Activated CD4-positive, alpha-beta T cell treated with anti-CD3 and anti-CD28 coated beads for 1 hour (primary cell): ENCODE results near the gene EFTUD2.

Experiments
- DNase-seq: peaks from one replicate; pipeline ENCODE4 v3.0.0-alpha.2; 2020

EFTUD2 gene

DNA sequence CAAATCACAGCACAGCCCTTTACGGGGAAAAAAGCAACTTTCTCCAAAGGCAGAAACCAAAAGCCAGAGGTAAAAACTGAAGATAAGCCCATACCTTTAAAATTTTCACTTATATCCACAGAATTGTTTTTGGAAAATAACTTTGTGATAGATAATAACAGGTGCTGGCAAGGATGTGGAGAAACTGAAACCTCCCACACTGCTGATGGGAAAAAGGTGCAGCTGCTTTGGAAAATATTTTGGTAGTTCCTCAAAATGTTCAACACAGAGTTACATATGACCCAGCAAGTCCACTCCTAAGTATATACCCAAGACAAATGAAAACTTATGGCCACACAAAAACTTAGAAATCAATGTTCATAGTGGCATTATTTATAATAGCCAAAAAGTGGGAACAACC is 12.2 kb downstream of the EFTUD2 start:
- no peak for DNase-seq

DNA sequence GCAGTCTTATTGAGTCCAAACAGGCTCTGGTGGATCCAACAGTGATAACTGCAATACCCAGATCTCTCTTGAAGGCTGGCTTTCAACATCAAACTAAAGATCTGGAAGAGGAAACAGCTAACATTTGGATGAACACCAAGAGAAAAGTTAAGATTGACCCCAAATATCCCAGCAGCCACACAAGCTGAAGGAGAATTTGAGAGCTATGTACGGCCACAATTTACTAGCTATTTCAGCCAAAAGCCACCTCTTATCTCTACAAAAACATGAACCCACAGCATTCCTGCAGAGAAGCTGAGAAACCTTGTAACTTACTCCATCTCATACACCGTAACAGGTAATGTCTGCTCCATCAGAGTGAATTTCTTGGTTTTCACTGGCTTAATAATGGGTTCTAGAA is 14.3 kb downstream of the EFTUD2 start:
- DNase-seq: no peak

DNA sequence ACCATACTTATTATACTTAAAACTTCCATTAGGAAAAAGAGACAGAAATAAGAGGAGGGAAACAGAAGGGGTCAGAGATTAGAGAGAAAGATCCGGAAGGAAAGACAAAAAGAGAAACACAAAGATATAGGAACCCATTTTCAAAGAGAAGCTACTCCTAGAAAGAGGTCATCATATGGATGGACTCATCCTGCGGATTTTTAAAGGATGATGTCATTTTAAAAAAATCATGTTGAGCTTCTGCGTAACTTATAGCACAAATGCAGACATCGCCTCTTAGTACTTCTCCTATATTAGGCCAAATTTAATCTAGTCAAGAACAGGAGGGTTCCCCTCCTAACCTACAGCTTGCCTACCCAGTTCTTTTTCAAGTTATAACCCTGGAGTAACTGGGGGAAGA is 18.1 kb downstream of the EFTUD2 start:
- DNase-seq: no peak

DNA sequence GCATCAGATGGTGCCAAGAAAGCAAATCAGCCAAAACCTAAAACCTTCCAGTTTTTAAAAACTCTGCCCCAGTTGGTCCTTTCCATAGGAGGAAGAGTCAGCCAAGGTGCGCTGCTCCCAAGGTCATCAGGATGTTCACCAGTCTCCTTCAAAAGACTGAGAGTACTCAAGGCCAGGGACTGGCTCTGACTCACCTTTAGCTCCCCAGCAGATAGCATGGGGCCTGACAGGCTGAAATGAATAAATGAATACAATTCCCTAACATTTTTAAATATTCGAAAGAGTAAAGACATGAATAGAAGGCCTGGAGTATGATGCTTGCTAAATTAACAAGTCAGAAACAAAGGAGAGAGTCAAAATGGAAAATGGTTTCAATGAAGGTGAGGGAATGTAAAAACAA is 19.2 kb downstream of the EFTUD2 start:
- DNase-seq: no peak

DNA sequence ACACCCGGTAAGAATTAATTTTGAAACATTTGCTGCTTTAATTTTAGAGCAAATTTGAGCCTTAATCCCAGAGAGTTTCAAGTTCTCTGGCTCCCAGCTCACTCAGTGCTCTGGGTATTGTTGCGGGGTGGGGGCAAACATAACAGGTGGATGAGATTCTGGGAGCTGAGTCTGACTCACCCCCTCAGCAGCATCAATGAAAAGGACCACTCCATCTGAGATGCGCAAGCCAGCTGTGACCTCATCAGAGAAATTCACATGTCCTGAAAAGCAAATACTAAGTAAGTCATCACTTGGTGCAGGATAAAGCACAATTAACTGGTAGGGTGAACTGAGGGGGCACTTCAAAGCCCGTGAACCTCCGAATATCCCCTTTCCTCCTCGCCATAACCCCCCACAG is 19.9 kb downstream of the EFTUD2 start:
- DNase-seq: no peak

DNA sequence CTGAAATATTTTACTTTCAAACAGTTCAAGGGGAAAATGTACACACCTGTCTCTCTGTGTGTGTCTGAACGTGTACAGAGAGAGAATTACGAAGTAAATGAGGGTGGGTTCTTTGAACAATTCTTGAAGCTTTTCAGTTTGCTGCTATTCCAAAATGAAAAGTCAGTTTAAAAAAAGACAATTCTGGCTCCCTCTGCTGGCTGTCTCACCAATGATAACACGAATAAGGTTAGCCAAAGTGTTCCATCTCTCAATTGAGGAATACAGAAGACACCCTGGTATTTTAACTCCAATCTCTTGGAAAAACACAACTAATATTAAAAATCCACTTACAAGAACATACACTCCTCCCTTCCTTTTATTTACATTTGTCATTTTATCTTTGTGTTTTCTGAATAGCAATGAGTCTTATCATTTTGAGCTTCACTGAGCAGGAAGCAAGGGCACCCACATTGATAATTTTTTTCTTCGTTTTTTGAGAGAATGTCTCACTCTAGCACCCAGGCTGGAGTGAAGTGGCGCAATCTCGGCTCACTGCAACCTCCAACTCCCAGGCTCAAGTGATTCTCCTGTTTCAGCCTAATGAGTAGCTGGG is 20.5 kb downstream of the EFTUD2 start:
- no peak for DNase-seq

DNA sequence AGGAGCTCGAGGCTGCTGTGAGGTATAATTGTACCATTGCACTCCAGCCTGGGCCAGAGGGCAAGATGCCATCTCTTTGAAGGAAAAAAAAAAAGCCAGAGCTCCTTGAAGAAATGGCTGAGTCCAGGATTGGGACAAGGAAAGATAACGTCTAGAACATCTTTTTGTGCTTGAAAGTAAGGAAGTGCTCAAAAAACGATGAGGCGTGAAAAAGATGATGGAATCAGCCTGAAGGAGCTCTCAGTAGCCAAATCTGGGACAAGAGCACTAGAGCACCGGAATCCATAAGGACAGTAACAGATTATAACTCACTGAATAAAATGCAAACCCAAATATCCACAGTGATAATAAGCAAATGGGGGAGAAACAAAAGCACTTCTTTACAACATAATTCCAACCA is 22.1 kb downstream of the EFTUD2 start:
- no peak for DNase-seq

DNA sequence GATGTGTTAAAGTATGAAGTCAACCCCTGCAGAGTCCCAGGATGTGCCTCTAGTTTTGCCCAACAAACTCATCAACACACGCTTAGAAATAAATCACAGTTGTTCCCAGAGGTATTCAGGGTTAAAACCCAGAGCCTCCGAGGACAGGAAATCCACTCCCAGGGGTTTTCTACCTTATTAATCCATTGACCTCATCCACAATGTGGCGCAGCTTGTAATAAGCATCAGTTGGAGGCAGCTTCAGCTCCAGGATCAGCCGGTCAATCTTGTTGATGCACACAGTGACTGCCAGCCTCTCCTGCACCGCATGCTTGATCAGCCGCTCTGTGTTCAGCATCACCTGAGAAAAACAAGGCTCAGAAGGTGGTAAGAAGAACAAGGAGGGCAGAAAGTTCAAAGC is 23.5 kb downstream of the EFTUD2 start:
- DNase-seq: no peak

DNA sequence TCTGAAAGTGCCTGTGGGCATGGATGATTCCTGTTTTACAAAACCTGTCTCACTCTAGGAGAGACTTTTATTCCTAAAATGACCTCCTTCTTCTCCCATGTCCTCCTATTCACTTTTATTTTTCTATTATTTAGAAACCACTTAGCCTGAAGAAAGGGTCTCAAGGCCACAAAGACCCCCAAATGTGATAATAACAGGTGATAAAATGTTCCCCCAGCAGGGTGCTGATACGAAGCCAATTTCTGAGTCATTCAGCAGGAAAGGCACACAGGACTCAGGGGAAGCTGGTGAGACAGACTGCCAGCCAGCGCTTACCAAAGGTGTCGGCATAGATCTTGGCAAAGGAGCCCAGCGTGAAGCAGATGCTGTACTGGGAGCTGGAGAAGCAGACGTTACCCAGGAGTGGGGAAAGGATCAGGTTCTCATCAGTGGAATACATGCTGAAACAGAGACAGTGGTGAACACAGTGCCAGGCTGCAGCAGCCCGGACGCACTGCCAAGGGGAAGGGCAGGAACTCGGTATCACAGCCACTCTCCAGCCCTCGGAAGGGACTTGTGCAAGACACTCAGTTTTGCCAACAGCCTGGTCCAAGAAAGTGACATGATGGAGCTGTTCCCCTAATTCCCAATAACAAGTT is 27.0 kb downstream of the EFTUD2 start:
- no peak for DNase-seq

DNA sequence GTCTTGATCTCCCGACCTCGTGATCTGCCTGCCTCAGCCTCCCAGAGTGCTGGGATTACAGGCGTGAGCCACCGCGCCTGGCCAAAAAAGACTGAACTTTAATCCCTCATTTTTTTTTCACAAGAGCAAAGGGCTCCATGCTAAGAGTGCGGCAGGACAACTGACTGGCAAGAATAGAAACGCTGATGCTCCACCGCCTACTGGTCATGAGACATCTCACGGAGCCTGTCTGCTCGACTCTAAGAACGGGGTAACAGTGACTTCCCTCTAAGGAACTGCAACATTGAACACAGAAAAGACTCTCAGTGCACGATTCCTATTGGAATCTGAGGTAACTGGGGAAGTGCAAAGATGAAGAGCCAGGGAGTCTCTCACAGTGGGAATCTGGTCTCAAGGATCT is 27.7 kb downstream of the EFTUD2 start:
- no peak for DNase-seq

DNA sequence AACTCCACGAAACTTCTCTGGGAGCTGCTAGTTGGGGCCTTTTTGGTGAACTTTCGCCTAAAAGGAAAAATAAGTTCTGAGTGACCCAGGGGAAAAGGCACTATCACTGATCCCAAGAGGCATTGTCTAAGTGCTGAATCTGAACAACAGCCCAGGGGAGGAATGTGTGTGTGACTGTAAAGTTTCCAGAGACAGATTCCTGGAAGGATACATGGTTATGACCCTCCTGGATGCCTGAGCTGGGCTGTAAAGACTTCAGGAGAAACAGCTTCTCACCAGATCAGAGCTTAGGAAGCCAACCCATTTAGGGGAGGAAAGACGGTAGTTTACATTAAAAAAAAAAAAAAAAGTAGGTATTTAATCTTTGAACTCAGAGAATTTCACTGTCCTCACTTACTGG is 31.4 kb downstream of the EFTUD2 start:
- DNase-seq: no peak

DNA sequence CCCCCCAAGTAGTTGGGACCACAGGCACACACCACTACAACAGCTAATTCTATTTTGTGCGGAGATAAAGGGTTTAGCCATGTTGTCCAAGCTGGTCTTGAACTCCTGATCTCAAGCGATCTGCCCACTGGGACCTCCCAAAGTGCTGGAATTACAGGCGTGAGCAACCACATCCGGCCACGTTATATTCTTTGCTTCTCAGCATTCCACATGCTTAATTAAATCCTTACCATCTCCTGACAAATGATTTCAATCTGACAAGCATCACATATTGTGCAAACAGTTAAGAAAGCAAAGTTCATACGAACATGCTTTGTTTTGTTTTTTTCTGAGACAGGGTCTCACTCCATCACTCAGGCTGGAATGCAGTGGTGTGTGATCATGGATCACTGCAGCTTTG is 33.3 kb downstream of the EFTUD2 start:
- no peak for DNase-seq

DNA sequence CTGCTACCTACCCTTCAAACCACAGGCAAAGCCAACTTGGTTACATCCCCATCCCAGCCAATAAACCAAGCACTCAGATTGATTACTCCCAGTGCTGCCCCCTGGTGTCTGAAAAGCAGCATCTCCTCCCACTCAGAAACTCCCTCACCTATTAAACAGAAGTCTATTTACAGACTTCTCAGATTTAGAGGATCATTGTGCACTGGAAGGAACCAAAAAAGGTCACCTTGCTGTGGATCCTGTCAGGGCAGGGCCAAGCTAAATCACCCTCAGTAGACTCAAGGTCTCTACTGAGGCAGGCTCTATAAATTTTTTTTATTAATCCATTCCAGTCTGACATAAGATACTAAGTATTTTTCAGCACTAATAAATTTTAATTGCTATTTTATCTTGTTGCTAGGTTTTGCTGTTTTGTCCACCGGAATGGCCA is 34.0 kb downstream of the EFTUD2 start:
- peak; percentile 49 for DNase-seq

DNA sequence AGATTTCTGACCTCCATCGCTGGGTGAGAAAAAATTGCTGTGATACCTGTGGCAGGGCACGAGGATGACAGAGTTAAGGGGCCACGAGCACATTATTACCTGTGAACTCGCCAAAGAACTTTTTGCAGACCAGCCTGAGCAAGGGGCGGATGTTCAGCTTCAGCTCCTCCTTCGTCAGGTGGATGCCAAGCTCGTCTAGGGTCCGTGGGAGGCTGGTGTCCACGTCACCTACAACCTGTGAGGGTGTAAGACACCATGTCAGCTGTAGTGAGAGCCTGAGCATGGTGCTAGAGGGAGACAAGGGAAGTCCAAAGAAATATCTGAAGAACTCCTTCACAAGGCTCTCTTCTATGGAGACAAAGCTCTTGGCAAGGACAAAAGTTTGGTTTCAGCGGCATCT is 34.4 kb downstream of the EFTUD2 start:
- DNase-seq: no peak

DNA sequence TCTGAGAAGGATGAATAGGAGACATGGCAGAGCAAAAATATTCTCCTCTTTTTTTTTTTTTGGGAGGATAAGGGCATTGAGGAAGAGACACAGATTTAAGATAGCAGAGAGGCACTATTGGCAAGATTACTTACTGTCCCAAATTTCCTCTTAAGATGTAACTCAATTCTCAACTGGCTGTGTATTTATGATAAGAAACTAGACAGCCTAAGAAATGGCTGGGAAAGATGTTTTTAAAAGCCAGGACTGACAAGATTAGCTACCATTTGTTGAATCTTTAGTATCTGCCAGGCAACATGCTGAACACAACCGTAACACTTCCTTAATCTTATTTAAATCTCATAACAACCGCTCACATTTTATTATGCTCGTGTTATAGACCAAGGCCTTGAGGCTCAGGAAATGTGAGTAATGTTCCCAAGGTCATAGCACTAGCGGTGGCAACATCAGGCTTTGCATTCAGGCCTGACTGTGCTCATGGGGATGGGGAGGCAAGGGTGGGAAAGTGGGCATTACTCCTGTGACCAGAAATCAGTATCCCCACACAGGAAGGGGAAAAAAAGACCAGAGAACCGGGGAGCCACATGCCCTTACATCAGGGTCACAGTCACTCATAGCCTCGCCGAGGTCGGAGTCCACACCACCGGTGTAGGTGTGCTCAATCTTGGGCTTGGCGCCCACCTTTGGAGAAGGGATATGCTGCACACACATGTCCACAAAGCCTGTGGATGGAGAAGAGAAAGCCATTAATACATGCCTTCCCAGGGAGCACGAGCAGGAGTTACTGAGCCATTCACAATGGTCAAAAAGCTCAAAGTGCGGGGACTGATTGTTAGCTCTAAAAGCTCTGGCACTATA is 36.0 kb downstream of the EFTUD2 start:
- no peak for DNase-seq

DNA sequence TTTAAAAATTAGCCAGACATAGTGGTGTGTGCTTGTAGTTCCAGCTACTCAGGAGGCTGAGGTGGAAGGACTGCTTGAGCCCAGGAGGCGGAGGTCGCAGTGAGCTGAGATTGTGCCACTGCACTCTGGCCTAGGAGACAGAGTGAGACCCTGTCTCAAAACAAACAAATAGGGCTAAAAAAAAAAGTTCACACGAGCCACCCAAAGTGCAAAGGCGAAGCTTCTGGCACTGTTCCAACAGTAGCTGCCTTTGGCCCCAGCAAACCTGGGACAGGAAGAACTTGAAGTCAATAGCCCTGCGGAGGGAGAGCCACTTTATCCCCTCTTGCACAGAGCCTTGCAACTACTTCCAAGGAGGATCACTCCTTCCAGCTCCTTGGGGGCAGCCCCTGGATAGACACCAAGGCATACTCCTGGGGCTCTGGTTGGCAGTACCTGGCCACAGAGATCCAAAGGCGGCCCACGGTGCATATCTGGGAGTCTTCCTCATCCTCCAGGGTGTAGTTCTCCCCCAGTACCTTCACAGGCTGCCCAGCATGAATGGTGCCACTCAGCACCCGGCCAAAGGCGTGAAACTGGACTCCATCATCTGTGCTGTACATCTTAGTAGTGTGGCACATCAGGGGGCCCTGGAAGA is 36.8 kb downstream of the EFTUD2 start:
- DNase-seq: no peak

DNA sequence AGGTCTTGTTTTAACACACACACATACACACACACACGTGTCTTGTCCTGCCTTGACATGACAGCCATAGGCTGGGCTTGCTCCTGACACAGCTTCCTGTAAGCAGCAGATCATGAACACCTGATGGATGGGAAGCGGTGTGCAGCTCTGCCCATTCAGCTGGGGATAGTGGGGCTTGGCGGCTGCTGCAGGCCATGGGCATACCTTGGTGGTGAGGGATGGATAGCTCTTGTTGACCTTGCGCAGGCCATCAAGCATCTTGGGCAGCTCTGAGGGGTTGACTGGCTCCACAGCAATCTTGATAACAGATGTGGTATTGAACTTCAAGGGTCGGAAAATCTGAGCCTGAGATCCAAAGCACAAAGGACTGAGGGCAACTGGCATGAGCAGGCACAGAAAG is 39.5 kb downstream of the EFTUD2 start:
- DNase-seq: no peak

DNA sequence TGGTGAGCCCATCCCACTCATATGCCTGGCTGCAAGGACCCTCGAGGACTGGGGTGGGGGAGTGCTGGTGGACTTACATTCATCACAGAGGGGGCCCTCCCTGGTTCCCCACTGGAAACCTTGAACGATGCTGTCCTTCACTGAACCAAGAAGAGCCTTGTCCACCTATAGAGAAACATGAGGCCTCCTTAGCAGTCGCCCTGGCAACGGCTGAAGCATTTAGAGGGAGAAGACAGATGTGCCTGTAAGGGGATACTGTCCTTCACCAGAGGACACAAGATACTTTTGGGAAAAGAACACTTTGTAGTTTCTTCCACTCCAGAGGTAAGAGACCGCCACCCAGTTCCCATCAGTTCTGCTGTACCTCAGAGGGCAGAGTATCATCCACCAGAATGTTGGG is 45.1 kb downstream of the EFTUD2 start:
- DNase-seq: no peak

DNA sequence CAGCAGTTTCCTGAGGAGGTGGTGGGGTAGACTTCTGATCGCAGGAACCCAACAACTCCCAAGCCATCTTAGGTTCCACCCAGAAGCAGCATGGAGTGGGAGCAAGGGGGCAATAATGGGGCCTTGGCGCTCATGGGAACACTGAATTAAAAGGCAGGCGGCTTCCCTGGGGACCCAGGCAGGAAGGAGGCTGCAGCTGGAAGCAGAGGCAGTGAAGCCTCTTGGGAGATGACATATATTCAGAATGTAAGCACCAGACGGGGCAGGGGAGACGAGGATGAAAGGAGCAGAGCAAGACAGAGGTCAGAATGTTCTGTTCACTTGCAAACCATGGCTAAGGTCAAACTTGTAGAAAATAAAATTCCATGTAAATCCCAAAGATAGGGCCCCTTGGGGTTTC is 48.6 kb downstream of the EFTUD2 start:
- no peak for DNase-seq

DNA sequence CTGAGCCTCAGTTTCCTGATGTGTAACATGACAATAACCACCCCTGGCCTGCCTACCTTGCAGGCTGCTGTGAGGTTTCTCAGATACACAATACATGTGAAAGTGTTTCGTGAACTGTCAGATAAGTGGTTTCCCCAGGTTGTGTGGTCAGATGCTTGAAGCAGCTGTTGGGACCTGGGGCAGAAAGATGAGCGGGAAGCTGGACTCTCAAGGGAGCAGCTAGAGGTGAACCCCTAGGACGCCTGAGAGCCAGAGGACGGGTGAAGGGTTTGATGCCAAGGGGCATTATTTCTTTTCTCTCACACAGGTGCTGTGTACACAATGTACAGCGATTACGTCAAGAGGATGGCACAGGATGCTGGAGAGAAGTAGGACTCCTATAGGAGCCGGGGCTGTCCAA is 49.2 kb downstream of the EFTUD2 start:
- no peak for DNase-seq

DNA sequence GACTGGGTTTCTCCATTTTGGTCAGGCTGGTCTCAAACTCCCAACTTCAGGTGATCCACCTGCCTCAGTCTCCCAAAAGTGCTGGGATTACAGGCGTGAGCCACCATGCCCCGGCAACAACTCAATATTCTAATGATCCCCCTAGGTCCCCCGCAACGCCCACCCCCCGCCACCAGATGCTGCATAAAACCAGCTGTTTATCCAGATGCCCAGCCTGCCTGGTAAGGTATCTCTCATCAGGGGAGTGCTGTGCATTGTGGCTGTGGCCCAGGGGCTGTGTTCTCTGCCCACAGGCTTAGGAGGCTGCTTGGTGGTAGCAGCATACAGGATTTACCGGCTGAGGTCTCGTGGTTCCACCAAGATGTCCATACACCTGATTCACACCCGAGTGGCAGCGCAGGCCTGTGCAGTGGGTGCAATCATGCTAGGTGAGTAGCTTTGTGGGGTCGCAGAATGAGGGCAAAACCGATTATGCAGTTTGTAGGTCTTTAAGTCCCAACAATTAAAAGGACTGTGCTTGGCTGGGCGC is 50.2 kb downstream of the EFTUD2 start:
- DNase-seq: no peak

DNA sequence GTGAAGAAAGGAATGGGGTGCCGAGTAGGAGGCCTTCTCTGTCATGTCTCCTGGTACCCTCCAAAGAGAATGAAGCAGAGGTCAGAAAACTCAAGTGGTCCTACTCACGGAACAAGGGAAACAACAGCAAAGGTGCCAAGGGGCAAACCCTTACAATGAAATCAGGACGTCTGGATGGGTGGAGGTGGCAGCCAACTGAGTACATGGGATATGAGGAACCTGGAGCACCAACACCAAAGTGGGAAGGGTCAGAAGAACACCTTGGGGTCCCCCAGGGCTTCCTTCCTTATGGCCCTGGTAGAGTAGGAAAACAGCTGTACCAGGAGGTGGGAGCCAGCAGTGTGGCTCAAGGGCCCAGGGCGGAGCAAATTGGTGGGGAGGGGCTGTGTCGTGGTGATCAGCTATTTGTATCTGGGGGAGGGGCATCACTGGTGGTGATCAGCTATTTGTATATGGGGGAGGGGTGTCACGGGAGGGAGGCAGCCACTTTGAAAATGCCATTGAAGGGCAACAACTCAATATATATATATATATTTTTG is 50.9 kb downstream of the EFTUD2 start:
- DNase-seq: no peak

DNA sequence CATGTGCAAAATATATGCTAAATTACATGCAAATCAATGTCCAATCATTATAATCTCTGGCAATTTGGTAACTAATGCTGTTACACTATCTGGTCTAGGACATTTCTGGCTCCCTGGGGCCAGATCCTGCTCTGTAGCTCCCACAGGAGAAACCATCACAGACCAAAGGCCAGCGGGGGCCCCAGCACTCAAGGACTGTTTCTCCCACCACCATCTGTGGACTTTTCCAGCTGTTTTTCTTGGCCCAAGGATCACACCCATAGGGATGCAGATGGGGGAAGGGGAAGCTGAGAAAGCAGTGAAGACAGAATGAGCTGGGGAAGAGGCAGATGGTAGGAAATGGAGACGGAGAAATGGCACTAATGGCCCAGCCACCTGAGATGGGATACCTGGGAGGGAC is 51.7 kb downstream of the EFTUD2 start, which contains the start of gene HIGD1B:
TSS of gene HIGD1B (plus strand) at position 298 of the 400 bp plus-strand sequence. CDS start 270 bp downstream, outside the sequence.
- no peak for DNase-seq
